Neuronal stem cell (in vitro differentiated cells): ENCODE data around the gene HEATR3.
A peak's percentile ranks its signal among the peaks of the same experiment; 100 is the strongest.

Source experiments
- DNase-seq: peaks from one replicate; pipeline ENCODE4 v3.0.0-alpha.2; 2013; ENCODE audit warnings: low spot score
- H2AFZ ChIP-seq: one replicate; pipeline ENCODE4 v1.6.1; 2013; ENCODE audit warnings: mild to moderate bottlenecking, low read length, inconsistent platforms
- H2AK5ac ChIP-seq: 2 replicates; pipeline ENCODE4 v1.6.1; 2013; ENCODE audit warnings: low read depth, mild to moderate bottlenecking, inconsistent platforms, low read length, moderate library complexity, mixed read lengths
- H2BK120ac ChIP-seq: 2 replicates; pipeline ENCODE4 v1.6.1; 2013; ENCODE audit warnings: low read depth, mild to moderate bottlenecking, inconsistent platforms, low read length, moderate library complexity, mixed read lengths
- H2BK12ac ChIP-seq: one replicate; pipeline ENCODE4 v1.6.1; 2013; ENCODE audit warnings: low read length, inconsistent platforms
- H2BK15ac ChIP-seq: 2 replicates; pipeline ENCODE4 v1.6.1; 2013; ENCODE audit warnings: mild to moderate bottlenecking, low read length, inconsistent platforms, mixed read lengths
- H2BK5ac ChIP-seq: one replicate; pipeline ENCODE4 v1.6.1; 2013; ENCODE audit warnings: inconsistent platforms, mild to moderate bottlenecking, low read length, moderate library complexity
- H3K14ac ChIP-seq: one replicate; pipeline ENCODE4 v1.6.1; 2013; ENCODE audit warnings: low read length, inconsistent platforms
- H3K18ac ChIP-seq: 2 replicates; pipeline ENCODE4 v1.6.1; 2013; ENCODE audit warnings: low read length, inconsistent platforms
- H3K23ac ChIP-seq: 2 replicates; pipeline ENCODE4 v1.6.1; 2013; ENCODE audit warnings: low read depth, mild to moderate bottlenecking, mixed read lengths, low read length, inconsistent platforms; ENCODE audit not compliant: poor library complexity
- H3K27ac ChIP-seq: replicated peaks from 3 replicates; pipeline ENCODE4 v1.5.1; 2013; ENCODE audit warnings: low read length, inconsistent platforms
- H3K27me3 ChIP-seq, 3 experiments: 2 replicates each; pipeline ENCODE4 v1.6.1; 2013; ENCODE audit warnings: low read length in 3 of 3, mild to moderate bottlenecking in 2 of 3, inconsistent platforms in 1 of 3, low read depth in 1 of 3, mixed read lengths in 1 of 3, moderate library complexity in 1 of 3; ENCODE audit not compliant: control insufficient read depth in 3 of 3, insufficient read depth in 3 of 3
- H3K36me3 ChIP-seq, 2 donors: replicated peaks in 1 of 2; 2 replicates each; pipeline ENCODE4 v1.6.1; 2013; ENCODE audit warnings: low read length in 2 of 2; ENCODE audit not compliant: control insufficient read depth in 2 of 2, insufficient read depth in 2 of 2
- H3K4ac ChIP-seq: 2 replicates; pipeline ENCODE4 v1.6.1; 2013; ENCODE audit warnings: inconsistent platforms, mild to moderate bottlenecking, low read length, moderate library complexity
- H3K4me1 ChIP-seq, 2 donors: 1 replicate in 1 of 2; 2 replicates in 1 of 2; pipeline ENCODE4 v1.6.1; 2013; ENCODE audit warnings: low read length in 2 of 2, low read depth in 1 of 2; ENCODE audit not compliant: control insufficient read depth in 2 of 2, insufficient read depth in 1 of 2
- H3K4me2 ChIP-seq: one replicate; pipeline ENCODE4 v1.6.1; 2013; ENCODE audit warnings: mild to moderate bottlenecking, low read length, inconsistent platforms; ENCODE audit not compliant: insufficient read depth, poor library complexity, severe bottlenecking
- H3K4me3 ChIP-seq, 2 donors: 2 replicates each; pipeline ENCODE4 v1.5.1; 2013; ENCODE audit warnings: low read length in 2 of 2, mild to moderate bottlenecking in 2 of 2, inconsistent platforms in 1 of 2, moderate library complexity in 1 of 2
- H3K79me1 ChIP-seq: one replicate; pipeline ENCODE4 v1.6.1; 2013; ENCODE audit warnings: low read depth, mild to moderate bottlenecking, inconsistent platforms, low read length, moderate library complexity
- H3K9ac ChIP-seq: one replicate; pipeline ENCODE4 v1.6.1; 2013; ENCODE audit warnings: mild to moderate bottlenecking, low read depth, low read length, inconsistent platforms; ENCODE audit not compliant: poor library complexity
- H3K9me3 ChIP-seq, 2 donors: replicated peaks in 1 of 2; 2 replicates each; pipeline versions ENCODE3 to v1.6.1; 2013; ENCODE audit warnings: low read length in 2 of 2, mild to moderate bottlenecking in 2 of 2, inconsistent platforms in 1 of 2, low read depth in 1 of 2, mixed read lengths in 1 of 2, moderate library complexity in 1 of 2; ENCODE audit not compliant: control insufficient read depth in 2 of 2, insufficient read depth in 1 of 2
- H4K8ac ChIP-seq: one replicate; pipeline ENCODE4 v1.6.1; 2013; ENCODE audit warnings: low read depth, mild to moderate bottlenecking, inconsistent platforms, low read length, moderate library complexity
- H4K91ac ChIP-seq: one replicate; pipeline ENCODE4 v1.6.1; 2013; ENCODE audit warnings: low read length, low read depth, mild to moderate bottlenecking, inconsistent platforms; ENCODE audit not compliant: poor library complexity
- WGBS, 2 donors: extraction: QIAGEN DNeasy Blood & Tissue Kit; methylation state at CpG; one replicate each; pipeline ENCODE4 v1.1.7; 2013; ENCODE audit warnings: missing lambda C conversion rate in 2 of 2, mixed read lengths in 1 of 2; ENCODE audit not compliant: insufficient read length in 2 of 2, insufficient replicate concordance in 1 of 2; ENCODE audit errors: extremely low coverage in 2 of 2; 5-methylcytosine and 5-hydroxymethylcytosine counted together

The HEATR3 gene

GRCh38 chr16:50146479-50147435, 81.0 kb downstream of the HEATR3 start:
- Histone ChIP-seq H2AK5ac (no peak overlapping the region), H3K4me1 (no peaks in the 10 kb centered on the region), H3K36me3 (no peaks in the 10 kb centered on the region), H2BK15ac (no peak overlapping the region), H3K23ac (no peak overlapping the region), H3K9me3 (no peaks in the 10 kb centered on the region), H3K4me3 (no peak overlapping the region), H2AFZ (no peak overlapping the region), H2BK5ac (no peak overlapping the region), H3K79me1 (no peaks in the 10 kb centered on the region), H2BK120ac (no peak overlapping the region), H3K18ac (no peak overlapping the region), H2BK12ac (no peak overlapping the region), H3K27ac (no peak overlapping the region), H3K27me3 (no peaks in the 10 kb centered on the region), H3K14ac (no peak overlapping the region), H3K4ac (no peak overlapping the region), H3K9ac (no peak overlapping the region), H3K4me2 (no peak overlapping the region), H4K8ac (no peak overlapping the region), H4K91ac (no peak overlapping the region)
- no peak for DNase-seq
- no CpG with 5 or more reads among the region's 9 CpGs for WGBS, 2 donors

GRCh38 chr16:50151322-50151721, 85.6 kb downstream of the HEATR3 start:
- Histone ChIP-seq H3K4me2 (no peak overlapping the region), H3K4ac (no peak overlapping the region), H3K14ac (no peak overlapping the region), H4K8ac (no peak overlapping the region), H3K23ac (no peak overlapping the region), H2BK120ac (no peak overlapping the region), H3K9me3 (no peaks in the 10 kb centered on the region), H2BK15ac (no peak overlapping the region), H2AK5ac (no peak overlapping the region), H2BK5ac (no peak overlapping the region), H3K79me1 (peaks cover 8% of the 10 kb centered on the region), H3K18ac (no peak overlapping the region), H3K27me3 (no peaks in the 10 kb centered on the region), H3K4me3 (no peak overlapping the region), H3K36me3 (no peaks in the 10 kb centered on the region), H3K27ac (no peak overlapping the region), H2AFZ (peak overlapping the region; percentile 100), H3K9ac (no peak overlapping the region), H3K4me1 (peaks cover 3 to 19% of the 10 kb centered on the region in 2 donors), H4K91ac (no peak overlapping the region), H2BK12ac (no peak overlapping the region)
- no CpG with 5 or more reads among the region's 5 CpGs for WGBS, 2 donors
- no peak for DNase-seq

GRCh38 chr16:50151756-50152155, 86.0 kb downstream of the HEATR3 start:
- H3K27ac ChIP-seq, result no peak overlapping the region
- H2BK15ac ChIP-seq, result no peak overlapping the region
- H4K8ac ChIP-seq, result no peak overlapping the region
- no peak overlapping the region for H3K23ac ChIP-seq
- no peak overlapping the region for H4K91ac ChIP-seq
- peaks cover 3 to 19% of the 10 kb centered on the region in 2 donors for H3K4me1 ChIP-seq
- peaks cover 8% of the 10 kb centered on the region for H3K79me1 ChIP-seq
- no peak overlapping the region for H2BK120ac ChIP-seq
- WGBS, 2 donors, result no CpG with 5 or more reads among the region's 11 CpGs
- H2AK5ac ChIP-seq, result no peak overlapping the region
- no peaks in the 10 kb centered on the region for H3K36me3 ChIP-seq
- no peak overlapping the region for H3K4ac ChIP-seq
- H2AFZ ChIP-seq, result peak overlapping the region; percentile 100
- no peaks in the 10 kb centered on the region for H3K27me3 ChIP-seq
- no peak overlapping the region for H3K14ac ChIP-seq
- H2BK5ac ChIP-seq, result no peak overlapping the region
- H2BK12ac ChIP-seq, result no peak overlapping the region
- H3K9me3 ChIP-seq, result no peaks in the 10 kb centered on the region
- peak overlapping the region in 1 of 2 donors; percentile 94 for H3K4me3 ChIP-seq
- DNase-seq, result no peak
- H3K4me2 ChIP-seq, result no peak overlapping the region
- H3K9ac ChIP-seq, result no peak overlapping the region
- H3K18ac ChIP-seq, result no peak overlapping the region

- peak overlapping the region; percentile 100 for H2AFZ ChIP-seq
- peak overlapping the region; percentile 83 for H2BK15ac ChIP-seq
- H3K9ac ChIP-seq, result peak overlapping the region; percentile 82
- H2AK5ac ChIP-seq, result no peak overlapping the region
- no peaks in the 10 kb centered on the region for H3K36me3 ChIP-seq
- peak overlapping the region; percentile 99 for H3K14ac ChIP-seq
- H3K4ac ChIP-seq, result no peak overlapping the region
- WGBS, 2 donors, result no CpG with 5 or more reads among the region's 24 CpGs
- no peak overlapping the region for H4K8ac ChIP-seq
- peak overlapping the region; percentile 98 for H3K23ac ChIP-seq
- no peak overlapping the region for H4K91ac ChIP-seq
- H3K27ac ChIP-seq, result peak overlapping the region; percentile 91
- H3K18ac ChIP-seq, result peak overlapping the region; percentile 84
- H2BK120ac ChIP-seq, result no peak overlapping the region
- H3K4me2 ChIP-seq, result peak overlapping the region; percentile 93
- H3K27me3 ChIP-seq, result no peaks in the 10 kb centered on the region
- no peaks in the 10 kb centered on the region for H3K9me3 ChIP-seq
- no peak for DNase-seq
- H3K4me3 ChIP-seq, result peak overlapping the region; percentile 89 to 94
- H2BK12ac ChIP-seq, result no peak overlapping the region
- peaks cover 8% of the 10 kb centered on the region for H3K79me1 ChIP-seq
- peaks cover 3 to 19% of the 10 kb centered on the region in 2 donors for H3K4me1 ChIP-seq
- peak overlapping the region; percentile 94 for H2BK5ac ChIP-seq
Observed at GRCh38 chr16:50152351-50152806, 86.6 kb downstream of the HEATR3 start.
